HG03575 (cell line): ENCODE results near the gene TINCR.

ENCODE experiments used
- ATAC-seq: cut with Tn5 transposase; IDR thresholded peaks from one replicate; pipeline ENCODE4 v1.9.1; 2021; ENCODE audit not compliant: unreplicated experiment, insufficient number of reproducible peaks, low FRiP score; ENCODE audit errors: extremely low read depth

TINCR gene

GRCh38 chr19:5530701-5531100 is 37.1 kb downstream of the TINCR start:
- no peak for ATAC-seq

GRCh38 chr19:5526691-5527090 is 41.1 kb downstream of the TINCR start:
- no peak for ATAC-seq

- no peak for ATAC-seq
These were observed 43.7 kb downstream of the TINCR start for GRCh38 chr19:5524081-5524480.

- ATAC-seq, result no peak
These were observed 45.6 kb downstream of the TINCR start for GRCh38 chr19:5522106-5522505.

- no peak for ATAC-seq
These were observed 47.3 kb downstream of the TINCR start for GRCh38 chr19:5520501-5520900.

GRCh38 chr19:5519076-5519475 is 48.7 kb downstream of the TINCR start:
- ATAC-seq, result no peak

- ATAC-seq, result no peak
These were observed 52.0 kb downstream of the TINCR start for GRCh38 chr19:5515737-5516136.

- no peak for ATAC-seq
These were observed 53.8 kb downstream of the TINCR start for GRCh38 chr19:5514001-5514400.

GRCh38 chr19:5512715-5513114 is 55.0 kb downstream of the TINCR start:
- no peak for ATAC-seq
